NCI-H2107 treated with DMSO at 0.1 percent for 48 hours (cell line): ENCODE measurements around the gene AHRR.
"Not testable (repeated sequence)": the region's sequence is repeated elsewhere in the genome, so short reads cannot be mapped to it uniquely, and the experiment has no call there.

Experiments
- DNase-seq: peaks from one replicate; lab custom pipeline; 2025; ENCODE audit not compliant: unreplicated experiment; lab: John Stamatoyannopoulos, UW

Gene AHRR

GRCh38 chr5:392431-392988 lies 71.0 kb downstream of the AHRR start:
- no peak for DNase-seq

GRCh38 chr5:393846-394275 lies 72.3 kb downstream of the AHRR start:
- DNase-seq: no peak

- DNase-seq: no peak
Measured at GRCh38 chr5:394671-395155, 73.2 kb downstream of the AHRR start.

- no peak for DNase-seq
Measured at GRCh38 chr5:395156-395920, 73.8 kb downstream of the AHRR start.

GRCh38 chr5:395921-396530 lies 74.5 kb downstream of the AHRR start:
- DNase-seq: no peak

- no peak for DNase-seq
Measured at GRCh38 chr5:396531-396961, 75.0 kb downstream of the AHRR start.

GRCh38 chr5:398141-398474 lies 76.6 kb downstream of the AHRR start:
- not testable (repeated sequence) for DNase-seq

- DNase-seq: no peak
Measured at GRCh38 chr5:398475-399295, 77.2 kb downstream of the AHRR start.

- peak; percentile 91 for DNase-seq
Measured at GRCh38 chr5:399296-400281, 78.1 kb downstream of the AHRR start.

GRCh38 chr5:400282-401145 lies 79.0 kb downstream of the AHRR start:
- no peak for DNase-seq

GRCh38 chr5:401146-402034 lies 79.9 kb downstream of the AHRR start:
- no peak for DNase-seq

GRCh38 chr5:402219-402614 lies 80.7 kb downstream of the AHRR start:
- not testable (repeated sequence) for DNase-seq

GRCh38 chr5:402615-403359 lies 81.3 kb downstream of the AHRR start:
- DNase-seq: no peak

- DNase-seq: no peak
Measured at GRCh38 chr5:403995-404394, 82.5 kb downstream of the AHRR start.

GRCh38 chr5:404666-405241 lies 83.2 kb downstream of the AHRR start:
- no peak for DNase-seq

GRCh38 chr5:405421-405820 lies 83.9 kb downstream of the AHRR start:
- DNase-seq: no peak

- DNase-seq: no peak
Measured at GRCh38 chr5:406041-406440, 84.5 kb downstream of the AHRR start.
